ENCODE measurements around the gene SPRED1. TPM values are rescaled to one million over a fixed set of nuclear protein-coding genes. Genes with fewer than 3 reads are reported as not detected.

SPRED1 gene
- total and polyA plus RNA-seq, 2 of the 4 experiments (the other 2 are of a cell fraction), result 6.6 to 17.9 TPM

- Histone ChIP-seq H3K14ac (replicated peaks; ENCODE audit: low read depth, low read length) (no peak overlapping the region), H2AK5ac (ENCODE audit: low read depth, low read length) (no peak overlapping the region), H2BK15ac (ENCODE audit: low read depth, low read length) (no peak overlapping the region), H3K9me3 (ENCODE audit: control insufficient read depth, insufficient read depth, low read length) (no peaks in the 10 kb centered on the region), H3K4me2 (ENCODE audit: low read depth, low read length) (no peak overlapping the region), H3K4me1 (ENCODE audit: control insufficient read depth, insufficient read depth, low read length) (no peaks in the 10 kb centered on the region), H2BK20ac (ENCODE audit: low read depth, low read length) (no peak overlapping the region), H3K18ac (ENCODE audit: low read depth, low read length) (no peak overlapping the region), H3K27ac (ENCODE audit: insufficient read depth, low read length) (no peak overlapping the region), H3K27me3 (ENCODE audit: control insufficient read depth, insufficient read depth, low read length) (no peaks in the 10 kb centered on the region), H2BK5ac (ENCODE audit: low read depth, low read length, poor library complexity, severe bottlenecking) (no peak overlapping the region), H3K9me1 (ENCODE audit: insufficient read depth, low read length) (no peaks in the 10 kb centered on the region; the same call in 1 of the 2 replicates), H2AK9ac (replicated peaks; ENCODE audit: low read depth, low read length, poor library complexity) (no peak overlapping the region), H3K36me3 (ENCODE audit: control insufficient read depth, insufficient read depth, low read length) (no peaks in the 10 kb centered on the region), H3K56ac (ENCODE audit: extremely low read depth, insufficient read depth, low read length) (no peak overlapping the region), H3K4me3 (ENCODE audit: insufficient read depth, low read depth, low read length) (no peak overlapping the region), H4K5ac (ENCODE audit: low read depth, low read length) (no peak overlapping the region), H3K79me1 (ENCODE audit: low read depth in 1 of 2, low read length in 2 of 2) (no peaks in the 10 kb centered on the region), H4K91ac (ENCODE audit: insufficient read depth, low read depth, low read length) (no peak overlapping the region), H4K8ac (ENCODE audit: low read depth in 2 of 2, low read length in 2 of 2) (no peak overlapping the region), H2BK120ac (ENCODE audit: low read depth, low read length) (no peak overlapping the region), H3K4ac (ENCODE audit: low read depth, low read length) (no peak overlapping the region), H3K9ac (ENCODE audit: low read depth, low read length) (no peak overlapping the region), H4K20me1 (ENCODE audit: insufficient read depth, low read length) (no peaks in the 10 kb centered on the region), H2AFZ (replicated peaks; ENCODE audit: low read length, poor library complexity) (no peak overlapping the region), H3K23ac (ENCODE audit: low read depth, low read length) (no peak overlapping the region)
- no TSS peak for BruUV-seq (replicated peaks)
- in situ Hi-C loops (cut with MboI; ENCODE audit: low sequenced_read_pairs), result no loop called here
- POLR2A ChIA-PET (ENCODE audit: unreplicated experiment), result no interaction called here
- dilution Hi-C loops (cut with HindIII; ENCODE audit: low sequenced_read_pairs, unreplicated experiment), result no loop called here
- WGBS, 2 experiments (ENCODE audit: extremely low coverage in 2 of 2, insufficient read length in 1 of 2), result no CpG with 5 or more reads among the region's 2 CpGs
- no peak for DNase-seq
- CTCF ChIA-PET, result no interaction called here
- intact Hi-C loops (cut with micrococcal nuclease), result no loop called here
- TF ChIP-seq MXI1 (IDR thresholded peaks at IDR 0.05; ENCODE audit: borderline replicate concordance, low read depth, low read length), result no peak
- no peak for TF ChIP-seq ELK1 (IDR thresholded peaks at IDR 0.05; ENCODE audit: borderline replicate concordance, low read depth, low read length)
- no peak for TF ChIP-seq NFE2L2 (IDR thresholded peaks at IDR 0.05; ENCODE audit: low read depth, low read length)
- no peak for TF ChIP-seq CTCF (conservative IDR thresholded peaks at IDR 0.05; ENCODE audit: low read depth, low read length)
- no peak for TF ChIP-seq RAD21 (IDR thresholded peaks at IDR 0.05; ENCODE audit: low read length)
- no peak for TF ChIP-seq CEBPB (IDR thresholded peaks at IDR 0.05; ENCODE audit: low read depth, low read length)
- TF ChIP-seq RFX5 (IDR thresholded peaks at IDR 0.05; ENCODE audit: low read depth, low read length), result no peak
- no peak for TF ChIP-seq POLR2A (IDR thresholded peaks at IDR 0.05; ENCODE audit: low read depth, low read length)
- TF ChIP-seq BHLHE40 (IDR thresholded peaks at IDR 0.05; ENCODE audit: low read depth, low read length), result no peak
- TF ChIP-seq FOS (IDR thresholded peaks at IDR 0.05; ENCODE audit: low read depth, low read length), result no peak
- TF ChIP-seq SMC3 (IDR thresholded peaks at IDR 0.05; ENCODE audit: low read depth, low read length), result no peak
- TF ChIP-seq MAZ (IDR thresholded peaks at IDR 0.05; ENCODE audit: borderline replicate concordance, low read depth, low read length), result no peak
- no peak for TF ChIP-seq RCOR1 (IDR thresholded peaks at IDR 0.05; ENCODE audit: insufficient replicate concordance, low read length)
- no peak for TF ChIP-seq CHD1 (IDR thresholded peaks at IDR 0.05; ENCODE audit: low read depth, low read length)
- TF ChIP-seq USF2 (IDR thresholded peaks at IDR 0.05; ENCODE audit: low read depth, low read length), result no peak
- ATAC-seq (ENCODE audit: low read depth), result no peak
Observed at GRCh38 chr15:38238311-38238710, 14.3 kb upstream of the SPRED1 start.
